ENCODE data around the gene LAMP2. TPM values are rescaled to one million over a fixed set of nuclear protein-coding genes. Genes with fewer than 3 reads are reported as not detected.

The LAMP2 gene
- total and polyA plus RNA-seq, 2 of the 8 experiments (the other 6 are each of a cell fraction or from before 2014, with no cell fraction given): 21.2 to 29.9 TPM

DNA sequence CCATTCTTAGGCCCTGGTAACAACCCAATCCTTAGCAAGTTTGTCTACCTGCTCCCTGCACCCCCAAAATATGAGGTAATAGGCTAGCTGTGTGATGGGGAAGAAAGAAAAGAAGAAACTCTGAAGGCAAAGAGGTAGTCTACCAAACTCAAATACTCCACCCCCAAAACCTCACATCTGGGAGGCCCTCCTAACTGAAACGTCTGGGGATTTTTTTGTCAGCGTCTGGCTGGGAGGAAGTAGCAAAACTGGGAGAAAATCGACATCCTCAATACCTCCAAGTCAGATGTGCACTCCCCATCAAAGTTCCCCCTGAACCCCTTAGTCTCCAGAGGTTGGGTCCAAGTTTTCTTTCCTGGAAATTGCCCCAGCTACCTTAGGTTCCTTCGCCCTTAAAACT is 1.0 kb downstream of the LAMP2 start:
- Histone ChIP-seq H2BK120ac (replicated peaks; ENCODE audit: low read depth, low read length) (no peak overlapping the region), H3K36me3 (ENCODE audit: control insufficient read depth in 2 of 4, insufficient read depth in 4 of 4, low read length in 3 of 4) (no peaks in the 10 kb centered on the region), H3K9ac (replicated peaks in 1 of 4; ENCODE audit: extremely low read depth in 1 of 4, low read depth in 3 of 4, low read length in 3 of 4) (peak overlapping the region in 1 of 4 experiments; percentile 91; a peak in 2 of 7 replicates), H3K27ac (ENCODE audit: low read depth, low read length) (no peak overlapping the region), H3K4ac (replicated peaks; ENCODE audit: insufficient read length, low read depth, low read length) (no peak overlapping the region), H3K14ac (ENCODE audit: insufficient read length) (no peak overlapping the region), H3K79me1 (ENCODE audit: low read depth, low read length) (no peaks in the 10 kb centered on the region; the same call in 1 of the 2 replicates), H2BK12ac (ENCODE audit: low read depth, low read length) (no peak overlapping the region), H3K23me2 (ENCODE audit: low read depth, low read length) (no peaks in the 10 kb centered on the region), H2BK20ac (ENCODE audit: low read length) (no peak overlapping the region), H4K91ac (replicated peaks; ENCODE audit: insufficient read length, low read length) (no peak overlapping the region), H3K4me2 (ENCODE audit: insufficient read depth in 1 of 2, low read depth in 2 of 2, low read length in 2 of 2) (peak overlapping the region; percentile 72 to 83), H3K79me2 (ENCODE audit: control insufficient read depth in 1 of 2, insufficient read depth in 2 of 2, low read length in 2 of 2) (peaks cover 0 to 45% of the 10 kb centered on the region in 2 experiments; a peak in 2 of 4 replicates), H3K23ac (ENCODE audit: insufficient read length) (no peak overlapping the region), H3K4me1 (replicated peaks in 1 of 4; ENCODE audit: control insufficient read depth in 3 of 4, insufficient read depth in 4 of 4, low read length in 3 of 4) (no peaks in the 10 kb centered on the region), H4K20me1 (replicated peaks in 1 of 2; ENCODE audit: control insufficient read depth in 1 of 2, insufficient read depth in 2 of 2, low read length in 2 of 2) (peaks cover 0 to 1% of the 10 kb centered on the region in 2 experiments), H4K5ac (ENCODE audit: insufficient read length, low read depth, low read length) (no peak overlapping the region), H2BK5ac (ENCODE audit: low read depth, low read length) (no peak overlapping the region), H2AFZ (ENCODE audit: low read length) (no peak overlapping the region), H3K27me3 (replicated peaks in 1 of 4; ENCODE audit: control insufficient read depth in 3 of 4, extremely low read depth in 1 of 4, insufficient read depth in 3 of 4, low read length in 3 of 4) (no peaks in the 10 kb centered on the region), H4K8ac (ENCODE audit: extremely low read depth, insufficient read depth, low read length) (no peak overlapping the region), H3K9me3 (ENCODE audit: insufficient read depth in 2 of 2, low read depth in 1 of 2, low read length in 1 of 2) (no peaks in the 10 kb centered on the region), H2BK15ac (ENCODE audit: low read length) (no peak overlapping the region), H3K18ac (ENCODE audit: extremely low read depth, low read length) (no peak overlapping the region), H2AK5ac (ENCODE audit: low read depth, low read length) (no peak overlapping the region), H3K4me3 (ENCODE audit: extremely low read depth in 1 of 4, insufficient read depth in 2 of 4, low read depth in 3 of 4, low read length in 4 of 4) (peak overlapping the region; percentile 74 to 96 (median 87)), H3K56ac (replicated peaks; ENCODE audit: insufficient read length, low read depth, low read length) (no peak overlapping the region)
- DNase-seq (ENCODE audit: low read depth in 1 of 2, low spot score in 2 of 2) (no peak), FAIRE-seq (no peak)
- 57% methylated on average over 4 of the region's 4 CpGs; no CpG with 5 or more reads in 1 of the 2 experiments for WGBS, 2 experiments (ENCODE audit: extremely low coverage in 1 of 2, insufficient coverage in 1 of 2, insufficient read length in 1 of 2, insufficient replicate concordance in 2 of 2, low coverage in 1 of 2, low lambda C conversion rate in 2 of 2, missing lambda C conversion rate in 1 of 2)
- ChIA-PET CTCF (ENCODE audit: partially characterized antibody) (no interaction called here), POLR2A (ENCODE audit: partially characterized antibody) (interaction anchor here (1.1 kb wide), 1 partner anchor 93 kb away, joined by 3 read pairs; no protein-coding TSS in a partner anchor)
- TF ChIP-seq GTF2F1 (IDR thresholded peaks at IDR 0.05; ENCODE audit: borderline replicate concordance, low read depth, low read length): no peak
- TF ChIP-seq POLR2AphosphoS5 (IDR thresholded peaks at IDR 0.05; ENCODE audit: low read depth, low read length): no peak
- no peak for TF ChIP-seq MAFK (IDR thresholded peaks at IDR 0.05; ENCODE audit: low read depth, low read length)
- TF ChIP-seq POU5F1 (IDR thresholded peaks at IDR 0.05; ENCODE audit: low read depth, low read length): no peak
- TF ChIP-seq ZNF274 (IDR thresholded peaks at IDR 0.05; ENCODE audit: borderline replicate concordance, extremely low read depth, low read length): no peak
- no peak for TF ChIP-seq KDM1A (IDR thresholded peaks at IDR 0.05; ENCODE audit: borderline replicate concordance, low read length)
- TF ChIP-seq POLR2A (IDR thresholded peaks at IDR 0.05; ENCODE audit: control extremely low read depth in 1 of 2, low read depth in 2 of 2, low read length in 2 of 2): no peak
- no peak for TF ChIP-seq RXRA (IDR thresholded peaks at IDR 0.05; ENCODE audit: insufficient read depth, low read depth, low read length)
- no peak for TF ChIP-seq RNF2 (IDR thresholded peaks at IDR 0.05; ENCODE audit: borderline replicate concordance, low read depth, low read length, missing control alignments, poor library complexity, severe bottlenecking)
- TF ChIP-seq CHD2 (IDR thresholded peaks at IDR 0.05; ENCODE audit: low read length): no peak
- TF ChIP-seq, protein P1, sequence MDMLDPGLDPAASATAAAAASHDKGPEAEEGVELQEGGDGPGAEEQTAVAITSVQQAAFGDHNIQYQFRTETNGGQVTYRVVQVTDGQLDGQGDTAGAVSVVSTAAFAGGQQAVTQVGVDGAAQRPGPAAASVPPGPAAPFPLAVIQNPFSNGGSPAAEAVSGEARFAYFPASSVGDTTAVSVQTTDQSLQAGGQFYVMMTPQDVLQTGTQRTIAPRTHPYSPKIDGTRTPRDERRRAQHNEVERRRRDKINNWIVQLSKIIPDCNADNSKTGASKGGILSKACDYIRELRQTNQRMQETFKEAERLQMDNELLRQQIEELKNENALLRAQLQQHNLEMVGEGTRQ (IDR thresholded peaks at IDR 0.05; ENCODE audit: low read length): no peak
- TF ChIP-seq CHD1 (IDR thresholded peaks at IDR 0.05; ENCODE audit: low read depth, low read length): no peak
- no peak for TF ChIP-seq TCF12 (IDR thresholded peaks at IDR 0.05; ENCODE audit: low read depth, low read length)
